Smooth muscle cell (in vitro differentiated cells): ENCODE measurements around the gene TMEM38B. TPM values are rescaled to one million over a fixed set of nuclear protein-coding genes. Genes with fewer than 3 reads are reported as not detected.
"Not testable (repeated sequence)": the region's sequence is repeated elsewhere in the genome, so short reads cannot be mapped to it uniquely, and the experiment has no call there.

Experiments
- DNase-seq: peaks from one replicate; lab custom pipeline; 2025; ENCODE audit not compliant: unreplicated experiment; lab: John Stamatoyannopoulos, UW
- H2AFZ ChIP-seq: fragments of 200-600 bp; sonication (generic); 2 replicates; pipeline ENCODE4 v1.6.0; 2016; ENCODE audit warnings: antibody characterized with exemption, low read depth, mild to moderate bottlenecking
- H3F3A ChIP-seq: fragments of 200-600 bp; sonication (generic); 2 replicates; pipeline ENCODE4 v1.6.0; 2017; ENCODE audit warnings: antibody characterized with exemption, low read depth
- H3K27ac ChIP-seq: fragments of 200-600 bp; sonication (generic); 2 replicates; pipeline ENCODE4 v1.5.1; 2016; ENCODE audit warnings: low read depth, mild to moderate bottlenecking
- H3K27me3 ChIP-seq: fragments of 200-600 bp; sonication (generic); 2 replicates; pipeline ENCODE4 v1.6.1; 2016; ENCODE audit warnings: low read depth, mild to moderate bottlenecking
- H3K36me3 ChIP-seq: fragments of 200-600 bp; sonication (generic); 2 replicates; pipeline ENCODE4 v1.5.1; 2016; ENCODE audit warnings: low read depth
- H3K4me1 ChIP-seq: fragments of 200-600 bp; sonication (generic); 2 replicates; pipeline ENCODE4 v1.5.1; 2016; ENCODE audit warnings: low read depth
- H3K4me2 ChIP-seq: fragments of 200-600 bp; sonication (generic); 2 replicates; pipeline ENCODE4 v1.6.0; 2016; ENCODE audit warnings: mild to moderate bottlenecking
- H3K4me3 ChIP-seq: fragments of 200-600 bp; sonication (generic); 2 replicates; pipeline ENCODE4 v1.5.1; 2016; ENCODE audit warnings: mild to moderate bottlenecking
- H3K79me2 ChIP-seq: fragments of 200-600 bp; sonication (generic); 2 replicates; pipeline ENCODE4 v1.6.0; 2016; ENCODE audit warnings: low read depth, mild to moderate bottlenecking
- H3K9ac ChIP-seq: fragments of 200-600 bp; sonication (generic); 2 replicates; pipeline ENCODE4 v1.6.0; 2016; ENCODE audit warnings: low read depth
- H3K9me3 ChIP-seq: fragments of 200-600 bp; sonication (generic); replicated peaks from 2 replicates; pipeline ENCODE4 v1.5.1; 2016; ENCODE audit warnings: low read depth
- H4K20me1 ChIP-seq: fragments of 200-600 bp; sonication (generic); 2 replicates; pipeline ENCODE4 v1.6.0; 2016; ENCODE audit warnings: low read depth
- CTCF ChIP-seq: fragments of 200-600 bp; sonication (generic); IDR thresholded peaks from 2 replicates; pipeline ENCODE4 v1.5.1; 2017; ENCODE audit warnings: borderline replicate concordance, mild to moderate bottlenecking, antibody characterized with exemption; ENCODE audit not compliant: insufficient read depth, poor library complexity, severe bottlenecking
- WGBS: methylation state at CpG from one replicate; pipeline ENCODE4 v1.1.7; 2016; ENCODE audit warnings: low lambda C conversion rate; 5-methylcytosine and 5-hydroxymethylcytosine counted together
- polyA plus RNA-seq: library from polyadenylated mRNA; unstranded; fragments of >200 nt; fragmentation: Nextera tagmentation; extraction: Ambion mirVana; gene quantifications from 2 replicates; pipeline ENCODE4 v1.2.1, GENCODE V29; 2016
- total RNA-seq: library from RNA; depleted of rRNA; stranded (reverse); fragments of >200 nt; gene quantifications from 2 replicates; pipeline ENCODE4 v1.2.3, GENCODE V29; 2014

The TMEM38B gene
- total and polyA plus RNA-seq, 2 experiments from 2014 or later: 15.9 to 28.4 TPM

GRCh38 chr9:105760053-105760452 is 65.7 kb downstream of the TMEM38B start:
- Histone ChIP-seq H3K27me3 (no peaks in the 10 kb centered on the region), H3K79me2 (no peaks in the 10 kb centered on the region), H3K9ac (no peak overlapping the region), H3K4me2 (no peak overlapping the region), H3K4me1 (no peaks in the 10 kb centered on the region), H3F3A (no peaks in the 10 kb centered on the region), H2AFZ (no peak overlapping the region), H3K27ac (no peak overlapping the region), H3K36me3 (no peaks in the 10 kb centered on the region), H3K4me3 (no peak overlapping the region), H4K20me1 (no peaks in the 10 kb centered on the region), H3K9me3 (no peaks in the 10 kb centered on the region)
- no peak for TF ChIP-seq CTCF
- 91% methylated on average over 8 of the region's 8 CpGs for WGBS
- DNase-seq: no peak

- H3K9ac ChIP-seq, H3K27me3 ChIP-seq, H3K9me3 ChIP-seq, DNase-seq, H2AFZ ChIP-seq, H3F3A ChIP-seq, H3K4me1 ChIP-seq, H3K27ac ChIP-seq, H4K20me1 ChIP-seq, H3K36me3 ChIP-seq, H3K79me2 ChIP-seq: not testable (repeated sequence)
- peak overlapping the region; percentile 41 for H3K4me3 ChIP-seq
- H3K4me2 ChIP-seq: peak overlapping the region; percentile 63
- 67% methylated on average over 23 of the region's 27 CpGs for WGBS
These were observed 88.5 kb downstream of the TMEM38B start for GRCh38 chr9:105782561-105783494.

GRCh38 chr9:105783495-105783872 is 89.1 kb downstream of the TMEM38B start:
- not testable (repeated sequence) for H2AFZ ChIP-seq, H3K36me3 ChIP-seq, H3K79me2 ChIP-seq, DNase-seq, H3K27me3 ChIP-seq, H3K9me3 ChIP-seq, H3F3A ChIP-seq, H3K4me1 ChIP-seq, H3K27ac ChIP-seq, H4K20me1 ChIP-seq, H3K9ac ChIP-seq
- Histone ChIP-seq H3K4me3 (peak overlapping the region; percentile 41), H3K4me2 (peak overlapping the region; percentile 63)
- 92% methylated on average over 6 of the region's 6 CpGs for WGBS

GRCh38 chr9:105786796-105787195 is 92.5 kb downstream of the TMEM38B start:
- H3F3A ChIP-seq, H3K27ac ChIP-seq, H2AFZ ChIP-seq, H3K9me3 ChIP-seq, H3K79me2 ChIP-seq, DNase-seq, H3K27me3 ChIP-seq, H3K36me3 ChIP-seq, H3K9ac ChIP-seq, H3K4me3 ChIP-seq, H4K20me1 ChIP-seq, H3K4me2 ChIP-seq, H3K4me1 ChIP-seq: not testable (repeated sequence)
- 96% methylated on average over 2 of the region's 2 CpGs for WGBS

GRCh38 chr9:105816202-105816744 is 121.9 kb downstream of the TMEM38B start:
- Histone ChIP-seq H3K9me3 (no peaks in the 10 kb centered on the region), H3K36me3 (no peaks in the 10 kb centered on the region), H3K4me3 (no peak overlapping the region), H3K27ac (no peak overlapping the region), H2AFZ (no peak overlapping the region), H3K4me1 (no peaks in the 10 kb centered on the region), H3K9ac (no peak overlapping the region), H4K20me1 (no peaks in the 10 kb centered on the region), H3F3A (no peaks in the 10 kb centered on the region), H3K27me3 (no peaks in the 10 kb centered on the region), H3K4me2 (no peak overlapping the region), H3K79me2 (no peaks in the 10 kb centered on the region)
- WGBS: 83% methylated on average over 3 of the region's 3 CpGs
- DNase-seq: no peak
- no peak for TF ChIP-seq CTCF
